ENCODE results near the gene DAAM1. TPM values are rescaled to one million over a fixed set of nuclear protein-coding genes. Genes with fewer than 3 reads are reported as not detected.
A peak's percentile ranks its signal among the peaks of the same experiment; 100 is the strongest.

The DAAM1 gene
- total and polyA plus RNA-seq, 8 donors, result 6.2 to 26.7 (median 16.0) TPM

- Histone ChIP-seq H3K36me3 (no peaks in the 10 kb centered on the region), H3K27ac (peak overlapping the region in 1 of 4 donors; percentile 1), H3K4me3 (no peak overlapping the region), H3K4me1 (peaks cover 0 to 5% (median 0%) of the 10 kb centered on the region in 3 donors), H3K9me3 (no peaks in the 10 kb centered on the region), H3K27me3 (no peaks in the 10 kb centered on the region)
- intact Hi-C loops (cut with DNase I), result no loop called here
- no peak for FAIRE-seq
- no peak for TF ChIP-seq CTCF (IDR thresholded peaks at IDR 0.05)
- peak; percentile 40 to 79 (median 51) for ATAC-seq
- DNase-seq, result no peak
Measured at GRCh38 chr14:59283361-59283760, 94.9 kb downstream of the DAAM1 start.

GRCh38 chr14:59284059-59284458 is 95.6 kb downstream of the DAAM1 start:
- peaks cover 0 to 5% (median 0%) of the 10 kb centered on the region in 3 donors for H3K4me1 ChIP-seq
- no peaks in the 10 kb centered on the region for H3K36me3 ChIP-seq
- 90 to 92% methylated on average over 1 of the region's 1 CpG for WGBS, 2 donors
- H3K27ac ChIP-seq, result peak overlapping the region in 1 of 4 donors; percentile 1
- FAIRE-seq, result no peak
- H3K4me3 ChIP-seq, result no peak overlapping the region
- ATAC-seq, result no peak
- DNase-seq, result no peak
- intact Hi-C loops (cut with DNase I), result no loop called here
- no peaks in the 10 kb centered on the region for H3K27me3 ChIP-seq
- TF ChIP-seq CTCF (IDR thresholded peaks at IDR 0.05), result no peak
- H3K9me3 ChIP-seq, result no peaks in the 10 kb centered on the region

- no peak overlapping the region for H3K4me3 ChIP-seq
- no peak for DNase-seq
- WGBS, 2 donors, result 85 to 100% methylated on average over 1 of the region's 1 CpG
- H3K4me1 ChIP-seq, result peaks cover 0 to 15% (median 5%) of the 10 kb centered on the region in 3 donors
- intact Hi-C loops (cut with DNase I), result no loop called here
- no peak overlapping the region for H3K27ac ChIP-seq
- FAIRE-seq, result no peak
- no peaks in the 10 kb centered on the region for H3K9me3 ChIP-seq
- no peaks in the 10 kb centered on the region for H3K27me3 ChIP-seq
- ATAC-seq, result no peak
- no peaks in the 10 kb centered on the region for H3K36me3 ChIP-seq
- no peak for TF ChIP-seq CTCF (IDR thresholded peaks at IDR 0.05)
Measured at GRCh38 chr14:59292028-59292427, 103.6 kb downstream of the DAAM1 start.

- Histone ChIP-seq H3K27ac (no peak overlapping the region), H3K4me1 (peaks cover 0 to 15% (median 5%) of the 10 kb centered on the region in 3 donors), H3K36me3 (no peaks in the 10 kb centered on the region), H3K27me3 (no peaks in the 10 kb centered on the region), H3K9me3 (no peaks in the 10 kb centered on the region), H3K4me3 (no peak overlapping the region)
- no peak for FAIRE-seq
- ATAC-seq, result no peak
- intact Hi-C loops (cut with DNase I), result no loop called here
- no peak for TF ChIP-seq CTCF (IDR thresholded peaks at IDR 0.05)
- WGBS, 2 donors, result 88 to 97% methylated on average over 4 of the region's 4 CpGs
- DNase-seq, result no peak
Measured at GRCh38 chr14:59292921-59293534, 104.6 kb downstream of the DAAM1 start.

- 47 to 54% methylated on average over 8 of the region's 8 CpGs for WGBS, 2 donors
- no peak for TF ChIP-seq CTCF (IDR thresholded peaks at IDR 0.05)
- Histone ChIP-seq H3K36me3 (no peaks in the 10 kb centered on the region), H3K27ac (no peak overlapping the region), H3K27me3 (no peaks in the 10 kb centered on the region), H3K4me1 (peaks cover 0 to 15% (median 5%) of the 10 kb centered on the region in 3 donors), H3K4me3 (no peak overlapping the region), H3K9me3 (no peaks in the 10 kb centered on the region)
- DNase-seq, result no peak
- intact Hi-C loops (cut with DNase I), result no loop called here
- peak; percentile 24 to 59 (median 44) for ATAC-seq
- FAIRE-seq, result no peak
Measured at GRCh38 chr14:59293935-59294661, 105.6 kb downstream of the DAAM1 start.
